ENCODE measurements around the gene SNRNP40. TPM values are rescaled to one million over a fixed set of nuclear protein-coding genes. Genes with fewer than 3 reads are reported as not detected.

Gene SNRNP40
- polyA plus RNA-seq, 1 of the 3 experiments (the other 2 are of a cell fraction), result 46.7 TPM

DNA sequence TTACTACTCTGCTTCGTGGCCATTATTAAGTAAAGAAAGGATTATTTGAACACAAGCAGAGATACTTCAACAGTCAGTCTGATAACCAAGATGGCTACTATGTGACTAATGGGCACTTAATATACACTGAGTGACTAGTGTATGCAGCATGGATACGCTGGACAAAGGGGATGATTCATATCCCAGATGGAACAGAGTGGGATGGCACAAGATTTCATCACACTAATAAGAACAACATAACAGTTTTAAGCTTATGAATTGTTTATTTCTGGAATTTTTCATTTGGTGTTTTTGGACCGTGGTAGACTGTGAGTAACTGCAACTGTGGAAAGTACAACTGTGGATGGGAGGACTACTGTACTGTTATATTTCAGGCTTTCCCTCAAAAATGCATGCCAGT, 9.7 kb upstream of the SNRNP40 start:
- Histone ChIP-seq H3K9me2 (no peaks in the 10 kb centered on the region), H3K4me1 (ENCODE audit: control insufficient read depth in 1 of 2, insufficient read depth in 2 of 2, low read depth in 1 of 2, low read length in 1 of 2) (no peaks in the 10 kb centered on the region), H3K79me2 (ENCODE audit: insufficient read depth) (peaks cover 78% of the 10 kb centered on the region), H3K4me2 (peak overlapping the region; percentile 17; the same call in 1 of the 2 replicates), H3K36me3 (replicated peaks in 1 of 2; ENCODE audit: control insufficient read depth in 1 of 2, insufficient read depth in 2 of 2, low read length in 1 of 2) (peaks cover 8 to 16% of the 10 kb centered on the region in 2 experiments), H3F3A (replicated peaks; ENCODE audit: insufficient read depth) (peaks cover 16% of the 10 kb centered on the region), H3K27me3 (ENCODE audit: insufficient read depth) (no peaks in the 10 kb centered on the region), H2AFZ (ENCODE audit: low read depth) (peak overlapping the region; percentile 84), H3K9me3 (no peaks in the 10 kb centered on the region), H3K4me3 (ENCODE audit: low read depth in 2 of 2, low read length in 1 of 2) (no peak overlapping the region), H3K27ac (ENCODE audit: low read depth in 2 of 2, low read length in 1 of 2) (peak overlapping the region in 1 of 2 experiments; percentile 86; a peak in 2 of 4 replicates), H3K9ac (peak overlapping the region; percentile 53; the same call in 1 of the 2 replicates), H4K20me1 (ENCODE audit: insufficient read depth) (no peaks in the 10 kb centered on the region)
- POLR2A ChIA-PET, result no interaction called here
- CTCF ChIA-PET, result interaction anchor here (1.2 kb wide), 1 partner anchor 123 kb away, joined by 3 read pairs; no protein-coding TSS in a partner anchor
- no peak for DNase-seq
- 21% methylated on average over 3 of the region's 3 CpGs for WGBS (ENCODE audit: low lambda C conversion rate)
- TF ChIP-seq SMC3 (IDR thresholded peaks at IDR 0.05; ENCODE audit: low read depth, low read length), result no peak
- TF ChIP-seq NRF1 (IDR thresholded peaks at IDR 0.05; ENCODE audit: low read depth, low read length), result no peak
- TF ChIP-seq POLR2AphosphoS5 (IDR thresholded peaks at IDR 0.05; ENCODE audit: low read depth, low read length), result no peak
- no peak for TF ChIP-seq IRF3 (IDR thresholded peaks at IDR 0.05; ENCODE audit: low read depth, low read length)
- TF ChIP-seq SIN3A (IDR thresholded peaks at IDR 0.05; ENCODE audit: borderline replicate concordance, low read depth, low read length), result no peak
- TF ChIP-seq USF2 (IDR thresholded peaks at IDR 0.05; ENCODE audit: borderline replicate concordance, low read depth, low read length), result no peak
- TF ChIP-seq RXRA (IDR thresholded peaks at IDR 0.05; ENCODE audit: borderline replicate concordance, low read depth), result no peak
- no peak for TF ChIP-seq RCOR1 (IDR thresholded peaks at IDR 0.05; ENCODE audit: low read length)
- no peak for TF ChIP-seq GATA2 (CRISPR knock-in tag; IDR thresholded peaks at IDR 0.05)
- no peak for TF ChIP-seq NFIC (IDR thresholded peaks at IDR 0.05; ENCODE audit: borderline replicate concordance)
- TF ChIP-seq, protein P1, sequence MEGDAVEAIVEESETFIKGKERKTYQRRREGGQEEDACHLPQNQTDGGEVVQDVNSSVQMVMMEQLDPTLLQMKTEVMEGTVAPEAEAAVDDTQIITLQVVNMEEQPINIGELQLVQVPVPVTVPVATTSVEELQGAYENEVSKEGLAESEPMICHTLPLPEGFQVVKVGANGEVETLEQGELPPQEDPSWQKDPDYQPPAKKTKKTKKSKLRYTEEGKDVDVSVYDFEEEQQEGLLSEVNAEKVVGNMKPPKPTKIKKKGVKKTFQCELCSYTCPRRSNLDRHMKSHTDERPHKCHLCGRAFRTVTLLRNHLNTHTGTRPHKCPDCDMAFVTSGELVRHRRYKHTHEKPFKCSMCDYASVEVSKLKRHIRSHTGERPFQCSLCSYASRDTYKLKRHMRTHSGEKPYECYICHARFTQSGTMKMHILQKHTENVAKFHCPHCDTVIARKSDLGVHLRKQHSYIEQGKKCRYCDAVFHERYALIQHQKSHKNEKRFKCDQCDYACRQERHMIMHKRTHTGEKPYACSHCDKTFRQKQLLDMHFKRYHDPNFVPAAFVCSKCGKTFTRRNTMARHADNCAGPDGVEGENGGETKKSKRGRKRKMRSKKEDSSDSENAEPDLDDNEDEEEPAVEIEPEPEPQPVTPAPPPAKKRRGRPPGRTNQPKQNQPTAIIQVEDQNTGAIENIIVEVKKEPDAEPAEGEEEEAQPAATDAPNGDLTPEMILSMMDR (IDR thresholded peaks at IDR 0.05), result no peak
- TF ChIP-seq EP300 (IDR thresholded peaks at IDR 0.05; ENCODE audit: borderline replicate concordance in 1 of 2, low read depth in 1 of 2, low read length in 1 of 2), result no peak
- TF ChIP-seq FOSL2 (IDR thresholded peaks at IDR 0.05; ENCODE audit: borderline replicate concordance, low read depth), result peak; percentile 60; the same call in 1 of the 2 replicates
- TF ChIP-seq, protein P2, sequence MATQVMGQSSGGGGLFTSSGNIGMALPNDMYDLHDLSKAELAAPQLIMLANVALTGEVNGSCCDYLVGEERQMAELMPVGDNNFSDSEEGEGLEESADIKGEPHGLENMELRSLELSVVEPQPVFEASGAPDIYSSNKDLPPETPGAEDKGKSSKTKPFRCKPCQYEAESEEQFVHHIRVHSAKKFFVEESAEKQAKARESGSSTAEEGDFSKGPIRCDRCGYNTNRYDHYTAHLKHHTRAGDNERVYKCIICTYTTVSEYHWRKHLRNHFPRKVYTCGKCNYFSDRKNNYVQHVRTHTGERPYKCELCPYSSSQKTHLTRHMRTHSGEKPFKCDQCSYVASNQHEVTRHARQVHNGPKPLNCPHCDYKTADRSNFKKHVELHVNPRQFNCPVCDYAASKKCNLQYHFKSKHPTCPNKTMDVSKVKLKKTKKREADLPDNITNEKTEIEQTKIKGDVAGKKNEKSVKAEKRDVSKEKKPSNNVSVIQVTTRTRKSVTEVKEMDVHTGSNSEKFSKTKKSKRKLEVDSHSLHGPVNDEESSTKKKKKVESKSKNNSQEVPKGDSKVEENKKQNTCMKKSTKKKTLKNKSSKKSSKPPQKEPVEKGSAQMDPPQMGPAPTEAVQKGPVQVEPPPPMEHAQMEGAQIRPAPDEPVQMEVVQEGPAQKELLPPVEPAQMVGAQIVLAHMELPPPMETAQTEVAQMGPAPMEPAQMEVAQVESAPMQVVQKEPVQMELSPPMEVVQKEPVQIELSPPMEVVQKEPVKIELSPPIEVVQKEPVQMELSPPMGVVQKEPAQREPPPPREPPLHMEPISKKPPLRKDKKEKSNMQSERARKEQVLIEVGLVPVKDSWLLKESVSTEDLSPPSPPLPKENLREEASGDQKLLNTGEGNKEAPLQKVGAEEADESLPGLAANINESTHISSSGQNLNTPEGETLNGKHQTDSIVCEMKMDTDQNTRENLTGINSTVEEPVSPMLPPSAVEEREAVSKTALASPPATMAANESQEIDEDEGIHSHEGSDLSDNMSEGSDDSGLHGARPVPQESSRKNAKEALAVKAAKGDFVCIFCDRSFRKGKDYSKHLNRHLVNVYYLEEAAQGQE (IDR thresholded peaks at IDR 0.05; ENCODE audit: low read depth, low read length), result no peak
- no peak for TF ChIP-seq MAX (IDR thresholded peaks at IDR 0.05; ENCODE audit: low read depth)
- TF ChIP-seq EZH2phosphoT487 (IDR thresholded peaks at IDR 0.05; ENCODE audit: borderline replicate concordance, low read depth), result no peak
- no peak for TF ChIP-seq TCF12 (IDR thresholded peaks at IDR 0.05)
- TF ChIP-seq YY1 (IDR thresholded peaks at IDR 0.05; ENCODE audit: low read depth), result peak; percentile 79; the same call in 1 of the 2 replicates
- no peak for TF ChIP-seq RFX5 (IDR thresholded peaks at IDR 0.05; ENCODE audit: low read length)
- no peak for TF ChIP-seq RAD21 (IDR thresholded peaks at IDR 0.05; ENCODE audit: low read length)
- peak; percentile 46; the same call in 1 of the 2 replicates for TF ChIP-seq JUND (IDR thresholded peaks at IDR 0.05)
- TF ChIP-seq TAF1 (IDR thresholded peaks at IDR 0.05; ENCODE audit: borderline replicate concordance, low read depth, low read length), result no peak
- no peak for TF ChIP-seq FOXM1 (IDR thresholded peaks at IDR 0.05; ENCODE audit: low read depth)
- TF ChIP-seq MEF2A (IDR thresholded peaks at IDR 0.05; ENCODE audit: borderline replicate concordance, low read depth), result no peak
- TF ChIP-seq FOXJ3 (CRISPR knock-in tag; IDR thresholded peaks at IDR 0.05), result no peak
- TF ChIP-seq PBX3 (IDR thresholded peaks at IDR 0.05), result peak; percentile 23; the same call in 1 of the 2 replicates
